Heart left ventricle (tissue), 16 donors: Measurements from ENCODE around the gene FEM1B. TPM values are rescaled to one million over a fixed set of nuclear protein-coding genes. Genes with fewer than 3 reads are reported as not detected.
"Not testable (repeated sequence)": the region's sequence is repeated elsewhere in the genome, so short reads cannot be mapped to it uniquely, and the experiment has no call there.

Source experiments
- ATAC-seq, 4 donors: fragments of 200-7000 bp; cut with Tn5 transposase; one replicate each; pipeline ENCODE4 v1.9.1; 2020 to 2022; ENCODE audit warnings: moderate library complexity in 4 of 4, mild to moderate bottlenecking in 3 of 4, moderate number of reproducible peaks in 1 of 4
- DNase-seq, 5 donors: peaks; one replicate each; pipeline ENCODE4 v3.0.0-alpha.2; 2020
- H3K27ac ChIP-seq, 12 donors: fragments of 200-600 bp; sonication (generic) in 4 of 12; one replicate each; pipeline versions ENCODE4 v1.5.0 to v1.8.0; 2016 to 2022; ENCODE audit warnings: mild to moderate bottlenecking in 2 of 12
- H3K27me3 ChIP-seq, 9 donors: fragments of 200-600 bp; sonication (generic) in 2 of 9; one replicate each; pipeline versions ENCODE4 v1.5.1 to v1.8.0; 2016 to 2022; ENCODE audit warnings: mild to moderate bottlenecking in 3 of 9
- H3K36me3 ChIP-seq, 9 donors: fragments of 200-600 bp; sonication (generic) in 2 of 9; one replicate each; pipeline versions ENCODE4 v1.5.0 to v1.8.0; 2018 to 2022; ENCODE audit warnings: mild to moderate bottlenecking in 2 of 9
- H3K4me1 ChIP-seq, 12 donors: fragments of 200-600 bp; sonication (generic) in 4 of 12; one replicate each; pipeline versions ENCODE4 v1.5.0 to v1.8.0; 2016 to 2022; ENCODE audit warnings: mild to moderate bottlenecking in 3 of 12
- H3K4me3 ChIP-seq, 12 donors: fragments of 200-600 bp; sonication (generic) in 4 of 12; one replicate each; pipeline versions ENCODE4 v1.5.0 to v1.8.0; 2017 to 2022; ENCODE audit warnings: mild to moderate bottlenecking in 9 of 12, moderate library complexity in 4 of 12
- H3K9me3 ChIP-seq, 12 donors: fragments of 200-600 bp; sonication (generic) in 4 of 12; one replicate each; pipeline versions ENCODE4 v1.5.0 to v1.8.0; 2016 to 2022; ENCODE audit warnings: mild to moderate bottlenecking in 1 of 12
- CTCF ChIP-seq, 12 donors: fragments of 200-600 bp; sonication (generic) in 4 of 12; IDR thresholded peaks; one replicate each; pipeline versions ENCODE4 v1.5.0 to v1.8.0; 2018 to 2022; ENCODE audit warnings: antibody characterized with exemption in 12 of 12, mild to moderate bottlenecking in 5 of 12
- POLR2A ChIP-seq, 2 donors: fragments of 450-650 bp; IDR thresholded peaks; one replicate each; pipeline ENCODE4 v1.6.1; 2017; ENCODE audit warnings: antibody characterized with exemption in 2 of 2, mild to moderate bottlenecking in 2 of 2, moderate library complexity in 2 of 2
- WGBS, 4 donors: extraction: QIAGEN DNeasy Blood & Tissue Kit in 2 of 4; methylation state at CpG; one replicate each; pipeline versions ENCODE4 v1.1.5 to v1.1.7; 2013 to 2018; 5-methylcytosine and 5-hydroxymethylcytosine counted together
- intact Hi-C, 10 donors: fragments of 100-400 bp; cut with DNase I; formaldehyde crosslinking; loops; one replicate each; pipeline versions ENCODE4 v1.11.1 to v1.14.2; 2022
- polyA plus RNA-seq, 2 donors: library from polyadenylated mRNA; stranded (reverse); fragments of 200-250 nt; gene quantifications; one replicate each; pipeline ENCODE4 v1.2.3, GENCODE V29; 2013
- total RNA-seq, 9 donors: library from RNA; depleted of rRNA in 2 of 9; stranded (reverse); fragments of >200 nt in 2 of 9; fragmentation: NEBNext Ultra II Directional in 3 of 9; extraction: Animal tissue kit (Norgen Biotek cat#: 25700) in 3 of 9; gene quantifications; one replicate each; pipeline versions ENCODE4 v1.1.0 to v1.2.4, GENCODE V29; 2016 to 2023
- donor health status: ischemic (EF 13 %, LVEDD 7.1; RV severe dilation, severe dysfunction).
- donor health status: healthy with polysubstance abuse.
- donor health status: DM: no; HTN: yes; CAD: no.
- donor health status: DM: no; HTN: no; CAD: no.
- donor health status: ischemic (EF 25% LVEDD 6.9; RV normal size, moderate dysfunction).
- donor health status: ischemic (EF 25% LVEDD 5.7; RV mildly dilated, moderate dysfunction).
- donor health status: healthy.
- donor health status: DM: yes; HTN: yes; CAD: no.
- donor health status: ischemic (EF 35%, LVEDD 5.7; RV mildly dilated, moderate dysfunction).
- donor health status: nonischemic (EF 11% LVEDD 7.7; RV severe dilation, severe dysfunction).
- donor health status: DM: yes; HTN: yes; CAD: no.
- donor health status: PGD.
- donor health status: ischemic (EF 29% LVEDD 5.4; RV normal size, mild dysfunction).
- donor health status: nonischemic (EF 23%, LVEDD 6.1; RV moderate dilation, normal function).

The FEM1B gene
- total and polyA plus RNA-seq, 11 donors = 9.3 to 94.0 (median 52.7) TPM

GRCh38 chr15:68232449-68232848 lies 45.1 kb upstream of the FEM1B start:
- intact Hi-C loops = no loop called here
- no peak for TF ChIP-seq POLR2A (IDR thresholded peaks at IDR 0.05)
- TF ChIP-seq CTCF (IDR thresholded peaks at IDR 0.05) = no peak
- H3K4me3 ChIP-seq = no peak overlapping the region
- ATAC-seq (no peak), DNase-seq (no peak)
- 87 to 99% (median 91%) methylated on average over 6 of the region's 6 CpGs for WGBS, 4 donors
- no peaks in the 10 kb centered on the region for H3K36me3 ChIP-seq
- peaks cover 0 to 40% (median 14%) of the 10 kb centered on the region in 12 donors for H3K4me1 ChIP-seq
- peak overlapping the region in 1 of 12 donors; percentile 20 for H3K27ac ChIP-seq
- H3K9me3 ChIP-seq = no peaks in the 10 kb centered on the region
- H3K27me3 ChIP-seq = no peaks in the 10 kb centered on the region

GRCh38 chr15:68232937-68233336 lies 44.6 kb upstream of the FEM1B start:
- DNase-seq (no peak), ATAC-seq (no peak)
- no peaks in the 10 kb centered on the region for H3K36me3 ChIP-seq
- WGBS, 4 donors = 90 to 96% (median 91%) methylated on average over 6 of the region's 6 CpGs
- intact Hi-C loops = no loop called here
- H3K4me1 ChIP-seq = peaks cover 0 to 35% (median 14%) of the 10 kb centered on the region in 12 donors
- no peaks in the 10 kb centered on the region for H3K27me3 ChIP-seq
- TF ChIP-seq CTCF (IDR thresholded peaks at IDR 0.05) = no peak
- no peak for TF ChIP-seq POLR2A (IDR thresholded peaks at IDR 0.05)
- no peak overlapping the region for H3K4me3 ChIP-seq
- peak overlapping the region in 1 of 12 donors; percentile 20 for H3K27ac ChIP-seq
- H3K9me3 ChIP-seq = no peaks in the 10 kb centered on the region

- 45 to 73% (median 56%) methylated on average over 6 of the region's 6 CpGs for WGBS, 4 donors
- H3K36me3 ChIP-seq = no peaks in the 10 kb centered on the region
- DNase-seq (no peak), ATAC-seq (no peak)
- H3K4me1 ChIP-seq = peaks cover 0 to 26% (median 4%) of the 10 kb centered on the region in 12 donors
- intact Hi-C loops = no loop called here
- H3K27ac ChIP-seq = no peak overlapping the region
- H3K27me3 ChIP-seq = no peaks in the 10 kb centered on the region
- H3K4me3 ChIP-seq = no peak overlapping the region
- no peak for TF ChIP-seq POLR2A (IDR thresholded peaks at IDR 0.05)
- TF ChIP-seq CTCF (IDR thresholded peaks at IDR 0.05) = no peak
- H3K9me3 ChIP-seq = peaks cover 0 to under 1% (median 0%) of the 10 kb centered on the region in 12 donors
Observed at GRCh38 chr15:68234060-68234459, 43.5 kb upstream of the FEM1B start.

GRCh38 chr15:68234520-68234919 lies 43.0 kb upstream of the FEM1B start:
- ATAC-seq, H3K36me3 ChIP-seq, H3K4me3 ChIP-seq, DNase-seq, intact Hi-C loops, H3K9me3 ChIP-seq, H3K27me3 ChIP-seq, H3K27ac ChIP-seq: not testable (repeated sequence)
- WGBS, 4 donors = 91 to 93% (median 92%) methylated on average over 9 of the region's 9 CpGs
- H3K4me1 ChIP-seq = peaks cover 0 to 26% (median 4%) of the 10 kb centered on the region in 12 donors

- H3K36me3 ChIP-seq = no peaks in the 10 kb centered on the region
- H3K4me1 ChIP-seq = peaks cover 0 to 23% (median 2%) of the 10 kb centered on the region in 12 donors
- TF ChIP-seq CTCF (IDR thresholded peaks at IDR 0.05) = no peak
- TF ChIP-seq POLR2A (IDR thresholded peaks at IDR 0.05) = no peak
- H3K9me3 ChIP-seq = peaks cover 0 to 3% (median 0%) of the 10 kb centered on the region in 12 donors
- ATAC-seq (no peak), DNase-seq (no peak)
- intact Hi-C loops = no loop called here
- 88 to 93% (median 91%) methylated on average over 4 of the region's 4 CpGs for WGBS, 4 donors
- no peak overlapping the region for H3K27ac ChIP-seq
- no peaks in the 10 kb centered on the region for H3K27me3 ChIP-seq
- no peak overlapping the region for H3K4me3 ChIP-seq
Observed at GRCh38 chr15:68235022-68235421, 42.5 kb upstream of the FEM1B start.
